ENCODE data around the gene ACTRT3. TPM values are rescaled to one million over a fixed set of nuclear protein-coding genes. Genes with fewer than 3 reads are reported as not detected.

The ACTRT3 gene
- total and polyA plus RNA-seq, 12 donors, result 0.15 to 1.1 (median 0.50) TPM

DNA sequence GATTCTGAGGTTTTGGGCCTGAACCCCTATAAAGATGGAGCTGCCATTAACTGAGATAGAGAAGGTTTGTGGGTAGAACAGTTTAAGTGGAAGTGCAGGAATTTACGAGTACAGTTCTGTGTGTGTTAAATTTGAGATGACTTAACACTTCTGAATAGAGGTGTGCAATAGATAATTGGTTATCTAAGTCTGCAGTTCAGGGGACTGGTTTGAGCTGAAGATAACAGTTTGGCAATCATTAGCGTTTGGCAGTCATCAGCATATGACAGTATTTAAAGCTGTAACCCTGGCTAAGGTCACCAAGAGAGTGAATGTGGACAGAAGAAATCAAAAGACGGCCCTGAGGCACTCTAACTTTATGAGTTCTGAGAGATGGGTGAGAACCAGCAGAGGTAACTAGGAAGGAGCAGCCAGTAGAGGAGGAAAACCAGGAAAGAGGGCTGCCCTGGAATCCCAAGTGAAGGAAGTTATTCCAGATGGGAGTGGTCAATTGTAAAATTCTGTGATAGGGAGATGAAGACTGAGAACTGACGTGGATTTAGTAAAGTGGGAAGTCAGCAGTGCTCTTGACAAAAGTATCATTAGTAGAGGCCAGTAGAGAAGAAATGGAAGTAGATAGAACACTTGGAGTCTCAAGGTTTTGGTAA, 12.0 kb upstream of the ACTRT3 start:
- Histone ChIP-seq H3K9me3 (no peaks in the 10 kb centered on the region), H3K36me3 (peaks cover 0 to 100% (median 59%) of the 10 kb centered on the region in 9 donors), H3K27ac (no peak overlapping the region), H3K27me3 (no peaks in the 10 kb centered on the region), H3K4me1 (peaks cover 0 to 21% (median 17%) of the 10 kb centered on the region in 9 donors), H3K4me3 (no peak overlapping the region)
- 50 to 59% methylated on average over 4 of the region's 4 CpGs for WGBS, 2 donors
- TF ChIP-seq, protein P1, sequence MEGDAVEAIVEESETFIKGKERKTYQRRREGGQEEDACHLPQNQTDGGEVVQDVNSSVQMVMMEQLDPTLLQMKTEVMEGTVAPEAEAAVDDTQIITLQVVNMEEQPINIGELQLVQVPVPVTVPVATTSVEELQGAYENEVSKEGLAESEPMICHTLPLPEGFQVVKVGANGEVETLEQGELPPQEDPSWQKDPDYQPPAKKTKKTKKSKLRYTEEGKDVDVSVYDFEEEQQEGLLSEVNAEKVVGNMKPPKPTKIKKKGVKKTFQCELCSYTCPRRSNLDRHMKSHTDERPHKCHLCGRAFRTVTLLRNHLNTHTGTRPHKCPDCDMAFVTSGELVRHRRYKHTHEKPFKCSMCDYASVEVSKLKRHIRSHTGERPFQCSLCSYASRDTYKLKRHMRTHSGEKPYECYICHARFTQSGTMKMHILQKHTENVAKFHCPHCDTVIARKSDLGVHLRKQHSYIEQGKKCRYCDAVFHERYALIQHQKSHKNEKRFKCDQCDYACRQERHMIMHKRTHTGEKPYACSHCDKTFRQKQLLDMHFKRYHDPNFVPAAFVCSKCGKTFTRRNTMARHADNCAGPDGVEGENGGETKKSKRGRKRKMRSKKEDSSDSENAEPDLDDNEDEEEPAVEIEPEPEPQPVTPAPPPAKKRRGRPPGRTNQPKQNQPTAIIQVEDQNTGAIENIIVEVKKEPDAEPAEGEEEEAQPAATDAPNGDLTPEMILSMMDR (IDR thresholded peaks at IDR 0.05), result no peak
- no peak for DNase-seq
- intact Hi-C loops (cut with DNase I), result loop anchor here in 1 of 10 donors (10.0 kb wide), 1 partner anchor 193 kb away; no protein-coding TSS in a partner anchor
- ATAC-seq, result peak in 2 of 8 donors; percentile 25 to 41

DNA sequence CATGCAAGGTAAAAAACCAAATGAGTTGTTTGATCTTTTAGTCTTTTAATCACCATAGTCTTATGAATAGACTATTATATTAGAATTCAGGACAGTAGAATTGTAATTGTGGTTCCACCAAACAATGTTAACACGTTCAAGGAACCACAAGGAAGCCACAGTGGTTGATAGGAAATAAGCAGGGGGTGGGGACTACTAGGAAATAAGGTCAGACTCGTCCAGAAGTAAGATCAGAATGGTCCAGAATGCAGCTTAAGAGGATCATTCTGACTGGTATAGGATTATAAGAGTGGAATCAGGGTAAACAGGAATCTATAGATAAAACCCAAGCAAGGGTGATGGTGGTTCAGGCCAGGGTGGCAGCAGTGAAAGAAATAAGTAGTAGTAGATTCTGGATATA, 11.4 kb upstream of the ACTRT3 start:
- WGBS, 2 donors, result 63 to 77% methylated on average over 2 of the region's 2 CpGs
- Histone ChIP-seq H3K4me3 (no peak overlapping the region), H3K9me3 (no peaks in the 10 kb centered on the region), H3K27me3 (no peaks in the 10 kb centered on the region), H3K27ac (no peak overlapping the region), H3K36me3 (peaks cover 0 to 100% (median 54%) of the 10 kb centered on the region in 9 donors), H3K4me1 (peaks cover 0 to 27% (median 23%) of the 10 kb centered on the region in 9 donors)
- TF ChIP-seq, protein P1 (IDR thresholded peaks at IDR 0.05), result no peak
- intact Hi-C loops (cut with DNase I), result loop anchor here in 1 of 10 donors (10.0 kb wide), 1 partner anchor 194 kb away; no protein-coding TSS in a partner anchor
- DNase-seq (no peak), ATAC-seq (no peak)

DNA sequence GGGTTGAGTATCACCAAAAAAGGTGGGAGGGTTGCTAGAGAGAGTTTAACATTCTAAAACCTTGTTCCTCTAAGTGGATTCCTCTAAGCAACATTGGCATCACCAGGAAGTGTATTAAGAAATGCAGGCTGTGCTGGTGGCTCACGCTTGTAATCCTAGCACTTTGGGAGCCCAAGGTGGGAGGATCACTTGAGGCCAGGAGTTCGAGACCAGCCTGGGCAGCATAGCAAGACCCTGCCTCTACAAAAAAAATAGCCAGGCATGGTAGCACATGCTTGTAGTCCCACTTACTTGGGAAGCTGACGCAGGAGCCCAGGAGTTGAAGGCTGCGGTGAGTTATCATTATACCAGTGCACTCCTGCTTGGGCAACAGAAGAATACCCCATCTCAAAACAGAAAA, 8.5 kb upstream of the ACTRT3 start:
- WGBS, 2 donors, result 78 to 95% methylated on average over 4 of the region's 4 CpGs
- DNase-seq (no peak), ATAC-seq (no peak)
- Histone ChIP-seq H3K27ac (no peak overlapping the region), H3K4me3 (no peak overlapping the region), H3K9me3 (no peaks in the 10 kb centered on the region), H3K4me1 (peaks cover 5 to 46% (median 43%) of the 10 kb centered on the region in 9 donors), H3K27me3 (no peaks in the 10 kb centered on the region), H3K36me3 (peaks cover 0 to 87% (median 40%) of the 10 kb centered on the region in 9 donors)
- TF ChIP-seq, protein P1 (IDR thresholded peaks at IDR 0.05), result no peak
- intact Hi-C loops (cut with DNase I), result loop anchor here in 3 of 10 donors (10.0 kb wide), 3 partner anchors 207 to 1733 kb away; no protein-coding TSS in a partner anchor

DNA sequence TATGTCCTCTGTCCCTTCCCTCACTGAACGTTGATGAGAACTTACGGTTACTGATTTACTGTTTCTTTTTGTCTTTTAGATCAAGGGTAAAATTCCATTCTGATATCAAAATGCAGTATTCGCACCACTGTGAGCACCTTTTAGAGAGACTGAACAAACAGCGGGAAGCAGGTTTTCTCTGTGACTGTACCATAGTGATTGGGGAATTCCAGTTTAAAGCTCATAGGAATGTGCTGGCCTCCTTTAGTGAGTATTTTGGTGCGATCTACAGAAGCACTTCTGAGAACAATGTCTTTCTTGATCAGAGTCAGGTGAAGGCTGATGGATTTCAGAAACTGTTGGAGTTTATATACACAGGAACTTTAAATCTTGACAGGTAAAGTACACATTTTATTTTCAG, 4.8 kb upstream of the ACTRT3 start:
- Histone ChIP-seq H3K27me3 (no peaks in the 10 kb centered on the region), H3K4me3 (peak overlapping the region; percentile 67 to 94 (median 87)), H3K9me3 (no peaks in the 10 kb centered on the region), H3K4me1 (peaks cover 5 to 37% (median 29%) of the 10 kb centered on the region in 9 donors), H3K36me3 (peaks cover 0 to 51% (median 9%) of the 10 kb centered on the region in 9 donors), H3K27ac (peak overlapping the region in 5 of 10 donors; percentile 95 to 99 (median 99))
- TF ChIP-seq, protein P1 (IDR thresholded peaks at IDR 0.05), result no peak
- WGBS, 2 donors, result 42 to 51% methylated on average over 5 of the region's 5 CpGs
- ATAC-seq (no peak), DNase-seq (no peak)
- intact Hi-C loops (cut with DNase I), result loop anchor here in 4 of 10 donors (5.0 to 10.0 kb wide), 4 partner anchors 193 to 1729 kb away; partner anchors contain the start of gene SEC62 (in 1 of the 4)

All from heart right ventricle (tissue), 16 donors.